SK-N-SH treated with all-trans-retinoic acid at 6 μM for 48 hours (cell line): Measurements from ENCODE around the gene VPS41.

Experiments
- ATAC-seq: fragments of 200-7000 bp; cut with Tn5 transposase; 3 replicates; pipeline ENCODE4 v1.9.1; 2020; ENCODE audit warnings: mild to moderate bottlenecking, moderate library complexity
- BACH2 ChIP-seq: fragments of 250-450 bp; sonication (Bioruptor Pico); IDR thresholded peaks from 2 replicates; pipeline ENCODE4 v1.9.0; 2021; ENCODE audit warnings: mild to moderate bottlenecking, borderline replicate concordance
- CSDC2 ChIP-seq: fragments of 250-450 bp; sonication (Bioruptor Pico); IDR thresholded peaks from 2 replicates; pipeline ENCODE4 v1.5.0; 2020; ENCODE audit warnings: mild to moderate bottlenecking, moderate library complexity
- ESRRG ChIP-seq: fragments of 250-450 bp; sonication (Bioruptor Pico); IDR thresholded peaks from 2 replicates; pipeline ENCODE4 v1.6.1; 2021; ENCODE audit warnings: mild to moderate bottlenecking
- GLIS3 ChIP-seq: fragments of 250-450 bp; sonication (Bioruptor Pico); IDR thresholded peaks from 2 replicates; pipeline ENCODE4 v1.5.0; 2020; ENCODE audit warnings: mild to moderate bottlenecking, moderate library complexity
- ISL1 ChIP-seq: fragments of 250-450 bp; sonication (Bioruptor Pico); IDR thresholded peaks from 2 replicates; pipeline ENCODE4 v2.1.2; 2022; ENCODE audit warnings: mild to moderate bottlenecking, moderate library complexity
- OSR1 ChIP-seq: fragments of 250-450 bp; sonication (Bioruptor Pico); IDR thresholded peaks from 2 replicates; pipeline ENCODE4 v1.8.0; 2022; ENCODE audit warnings: moderate library complexity, mild to moderate bottlenecking, inconsistent platforms
- PATZ1 ChIP-seq: fragments of 250-450 bp; sonication (Bioruptor Pico); IDR thresholded peaks from 2 replicates; pipeline ENCODE4 v1.8.0; 2020; ENCODE audit warnings: mild to moderate bottlenecking, moderate library complexity, borderline replicate concordance
- POU6F1 ChIP-seq: fragments of 250-450 bp; sonication (Bioruptor Pico); IDR thresholded peaks from 2 replicates; pipeline ENCODE4 v1.8.0; 2021; ENCODE audit warnings: low read depth, mild to moderate bottlenecking, moderate library complexity, borderline replicate concordance
- PPARA ChIP-seq: fragments of 250-450 bp; sonication (Bioruptor Pico); IDR thresholded peaks from 2 replicates; pipeline ENCODE4 v1.5.0; 2020; ENCODE audit warnings: mild to moderate bottlenecking, borderline replicate concordance
- RARB ChIP-seq: fragments of 250-450 bp; sonication (Bioruptor Pico); IDR thresholded peaks from 2 replicates; pipeline ENCODE4 v1.8.0; 2021; ENCODE audit warnings: mild to moderate bottlenecking, moderate library complexity
- SNAI2 ChIP-seq: fragments of 250-450 bp; sonication (Bioruptor Pico); IDR thresholded peaks from 2 replicates; pipeline ENCODE4 v1.5.0; 2020; ENCODE audit warnings: mild to moderate bottlenecking, moderate library complexity
- TOX ChIP-seq: fragments of 250-450 bp; sonication (Bioruptor Pico); IDR thresholded peaks from 2 replicates; pipeline ENCODE4 v1.8.0; 2021; ENCODE audit warnings: mild to moderate bottlenecking, moderate library complexity, borderline replicate concordance
- ZC3H10 ChIP-seq: fragments of 250-450 bp; sonication (Bioruptor Pico); IDR thresholded peaks from 2 replicates; pipeline ENCODE4 v1.5.1; 2021; ENCODE audit warnings: mild to moderate bottlenecking, moderate library complexity
- ZFP3 ChIP-seq: fragments of 250-450 bp; sonication (Bioruptor Pico); IDR thresholded peaks from 2 replicates; pipeline ENCODE4 v1.5.0; 2020; ENCODE audit warnings: mild to moderate bottlenecking, moderate library complexity
- ZNF565 ChIP-seq: fragments of 450-650 bp; formaldehyde crosslinking; conservative IDR thresholded peaks from 2 replicates; pipeline ENCODE4 v1.5.0; 2020; ENCODE audit warnings: low read depth, mild to moderate bottlenecking, moderate library complexity
- ZNF70 ChIP-seq: fragments of 450-650 bp; formaldehyde crosslinking; IDR thresholded peaks from 2 replicates; pipeline ENCODE4 v1.5.0; 2020; ENCODE audit warnings: mild to moderate bottlenecking, moderate library complexity
- ZNF8 ChIP-seq: fragments of 450-650 bp; formaldehyde crosslinking; IDR thresholded peaks from 2 replicates; pipeline ENCODE4 v1.5.0; 2020; ENCODE audit warnings: mild to moderate bottlenecking, moderate library complexity
- TF ChIP-seq, protein P1 (sequence below): fragments of 250-450 bp; sonication (Bioruptor Pico); IDR thresholded peaks from 2 replicates; pipeline ENCODE4 v1.5.0; 2020; ENCODE audit warnings: mild to moderate bottlenecking, moderate library complexity

The VPS41 gene

DNA sequence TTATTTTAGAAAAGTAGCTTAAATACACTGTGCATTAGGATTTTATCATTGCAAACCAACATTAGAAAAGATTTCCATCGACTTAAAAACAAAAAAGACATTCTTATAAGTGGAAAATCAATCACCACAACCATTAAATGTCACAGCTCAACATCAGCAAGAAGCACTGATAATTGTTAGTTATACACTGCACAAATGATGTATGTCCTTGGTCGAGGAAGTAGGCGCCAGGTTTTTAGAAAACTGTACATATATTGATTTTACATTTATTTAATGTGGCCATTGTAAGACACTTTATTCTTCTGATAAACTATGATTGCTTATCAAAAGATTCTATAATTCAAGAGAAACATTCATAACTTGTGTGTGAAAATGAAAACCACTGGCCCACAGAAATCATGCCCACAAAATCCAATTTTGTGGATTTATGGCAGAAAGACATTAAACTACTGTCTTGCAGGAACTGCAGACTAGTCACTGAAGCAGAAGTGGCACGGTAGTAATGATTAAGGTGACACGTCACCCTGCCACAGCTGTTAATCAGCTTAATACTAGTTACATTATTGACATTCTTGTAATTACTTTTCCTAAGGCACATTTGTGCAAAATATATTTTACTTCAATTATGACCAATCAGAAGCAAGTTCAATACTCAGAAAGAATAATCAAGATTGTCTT lies 79.4 kb downstream of the VPS41 start:
- no peak for ATAC-seq
- no peak for TF ChIP-seq POU6F1 (CRISPR knock-in tag)
- no peak for TF ChIP-seq ZNF70 (CRISPR knock-in tag)
- no peak for TF ChIP-seq SNAI2 (CRISPR knock-in tag)
- no peak for TF ChIP-seq RARB
- no peak for TF ChIP-seq TOX (CRISPR knock-in tag)
- TF ChIP-seq PATZ1 (CRISPR knock-in tag) = no peak
- no peak for TF ChIP-seq ZNF565 (CRISPR knock-in tag)
- no peak for TF ChIP-seq CSDC2 (CRISPR knock-in tag)
- no peak for TF ChIP-seq ZC3H10 (CRISPR knock-in tag)
- TF ChIP-seq ESRRG (CRISPR knock-in tag) = no peak
- no peak for TF ChIP-seq ZFP3
- no peak for TF ChIP-seq PPARA (CRISPR knock-in tag)
- no peak for TF ChIP-seq ZNF8 (CRISPR knock-in tag)
- TF ChIP-seq GLIS3 = no peak
- TF ChIP-seq BACH2 (CRISPR knock-in tag) = no peak

- ATAC-seq = no peak
- TF ChIP-seq SNAI2 (CRISPR knock-in tag) (no peak), PPARA (CRISPR knock-in tag) (no peak), POU6F1 (CRISPR knock-in tag) (no peak), CSDC2 (CRISPR knock-in tag) (no peak), ZNF70 (CRISPR knock-in tag) (no peak)
Observed at GRCh38 chr7:38828026-38828425, 81.0 kb downstream of the VPS41 start.

GRCh38 chr7:38825721-38826440 lies 83.1 kb downstream of the VPS41 start:
- ATAC-seq = no peak
- TF ChIP-seq ISL1 = no peak
- no peak for TF ChIP-seq ZC3H10 (CRISPR knock-in tag)
- TF ChIP-seq OSR1 (CRISPR knock-in tag) = no peak
- no peak for TF ChIP-seq ZNF70 (CRISPR knock-in tag)
- no peak for TF ChIP-seq ZNF565 (CRISPR knock-in tag)
- TF ChIP-seq RARB = no peak
- TF ChIP-seq TOX (CRISPR knock-in tag) = no peak
- no peak for TF ChIP-seq PATZ1 (CRISPR knock-in tag)
- TF ChIP-seq ZFP3 = no peak
- no peak for TF ChIP-seq SNAI2 (CRISPR knock-in tag)
- TF ChIP-seq BACH2 (CRISPR knock-in tag) = no peak
- TF ChIP-seq, protein P1, sequence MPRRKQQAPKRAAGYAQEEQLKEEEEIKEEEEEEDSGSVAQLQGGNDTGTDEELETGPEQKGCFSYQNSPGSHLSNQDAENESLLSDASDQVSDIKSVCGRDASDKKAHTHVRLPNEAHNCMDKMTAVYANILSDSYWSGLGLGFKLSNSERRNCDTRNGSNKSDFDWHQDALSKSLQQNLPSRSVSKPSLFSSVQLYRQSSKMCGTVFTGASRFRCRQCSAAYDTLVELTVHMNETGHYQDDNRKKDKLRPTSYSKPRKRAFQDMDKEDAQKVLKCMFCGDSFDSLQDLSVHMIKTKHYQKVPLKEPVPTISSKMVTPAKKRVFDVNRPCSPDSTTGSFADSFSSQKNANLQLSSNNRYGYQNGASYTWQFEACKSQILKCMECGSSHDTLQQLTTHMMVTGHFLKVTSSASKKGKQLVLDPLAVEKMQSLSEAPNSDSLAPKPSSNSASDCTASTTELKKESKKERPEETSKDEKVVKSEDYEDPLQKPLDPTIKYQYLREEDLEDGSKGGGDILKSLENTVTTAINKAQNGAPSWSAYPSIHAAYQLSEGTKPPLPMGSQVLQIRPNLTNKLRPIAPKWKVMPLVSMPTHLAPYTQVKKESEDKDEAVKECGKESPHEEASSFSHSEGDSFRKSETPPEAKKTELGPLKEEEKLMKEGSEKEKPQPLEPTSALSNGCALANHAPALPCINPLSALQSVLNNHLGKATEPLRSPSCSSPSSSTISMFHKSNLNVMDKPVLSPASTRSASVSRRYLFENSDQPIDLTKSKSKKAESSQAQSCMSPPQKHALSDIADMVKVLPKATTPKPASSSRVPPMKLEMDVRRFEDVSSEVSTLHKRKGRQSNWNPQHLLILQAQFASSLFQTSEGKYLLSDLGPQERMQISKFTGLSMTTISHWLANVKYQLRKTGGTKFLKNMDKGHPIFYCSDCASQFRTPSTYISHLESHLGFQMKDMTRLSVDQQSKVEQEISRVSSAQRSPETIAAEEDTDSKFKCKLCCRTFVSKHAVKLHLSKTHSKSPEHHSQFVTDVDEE (CRISPR knock-in tag) = no peak
- TF ChIP-seq GLIS3 = no peak
